Testis (tissue), 2 donors: ENCODE results near the gene ZC3H10.

ENCODE experiments used
- CTCF ChIP-seq, 3 experiments: fragments of 450-650 bp in 2 of 3; fragments of 200-600 bp in 1 of 3; sonication (generic) in 1 of 3; IDR thresholded peaks; one replicate each; pipeline ENCODE4 v1.5.1; 2016 to 2019; ENCODE audit warnings: antibody characterized with exemption in 3 of 3, mild to moderate bottlenecking in 2 of 3, moderate library complexity in 1 of 3
- POLR2A ChIP-seq: fragments of 450-650 bp; IDR thresholded peaks from one replicate; pipeline ENCODE4 v1.6.1; 2017; ENCODE audit warnings: antibody characterized with exemption, mild to moderate bottlenecking, moderate library complexity

GRCh38 chr12:56119361-56119796 lies 1.3 kb downstream of the ZC3H10 start:
- TF ChIP-seq CTCF (IDR thresholded peaks at IDR 0.05) = peak; percentile 68 to 94 (median 89)
- TF ChIP-seq POLR2A = no peak
